Measurements from ENCODE around the gene IKZF4. TPM values are rescaled to one million over a fixed set of nuclear protein-coding genes. Genes with fewer than 3 reads are reported as not detected.

Gene IKZF4
- total RNA-seq, 1 donor from 2014 or later: 2.1 TPM

DNA sequence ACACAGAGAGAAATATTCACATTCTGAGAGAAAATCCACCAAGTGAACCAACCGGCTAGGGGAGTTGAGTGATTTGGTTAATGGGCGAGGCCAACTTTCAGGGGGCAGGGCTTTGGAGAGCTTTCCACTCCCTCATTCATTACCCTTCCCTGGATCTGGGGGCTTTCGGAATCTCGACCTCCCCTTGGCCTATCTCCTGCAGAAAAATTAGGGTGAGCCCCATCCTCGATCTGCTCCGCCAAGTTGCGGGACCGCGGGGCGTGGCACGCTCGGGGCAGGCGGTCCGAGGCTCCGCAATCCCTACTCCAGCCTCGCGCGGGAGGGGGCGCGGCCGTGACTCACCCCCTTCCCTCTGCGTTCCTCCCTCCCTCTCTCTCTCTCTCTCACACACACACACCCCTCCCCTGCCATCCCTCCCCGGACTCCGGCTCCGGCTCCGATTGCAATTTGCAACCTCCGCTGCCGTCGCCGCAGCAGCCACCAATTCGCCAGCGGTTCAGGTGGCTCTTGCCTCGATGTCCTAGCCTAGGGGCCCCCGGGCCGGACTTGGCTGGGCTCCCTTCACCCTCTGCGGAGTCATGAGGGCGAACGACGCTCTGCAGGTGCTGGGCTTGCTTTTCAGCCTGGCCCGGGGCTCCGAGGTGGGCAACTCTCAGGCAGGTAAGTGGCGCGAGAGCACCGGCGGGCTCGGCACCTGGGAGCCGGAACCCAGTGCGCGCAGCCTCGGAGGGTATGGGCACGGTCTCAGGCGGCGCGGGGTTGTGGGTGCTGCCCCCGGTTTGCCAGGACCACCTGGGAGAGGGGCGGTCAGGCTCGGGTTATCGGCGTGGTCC lies 59.1 kb downstream of the IKZF4 start, which contains the start of gene ERBB3:
Gene ERBB3, plus strand, starts transcription at position 443 of the 833 bp plus-strand sequence. Its CDS starts 136 bp downstream, at position 579.
- Mint-ChIP-seq H3K9me3 (peaks cover 6% of the 10 kb centered on the region), H3K4me3 (peak within 1 kb of the TSS; percentile 89), H3K27me3 (ENCODE audit: insufficient read depth, low read depth) (peaks cover 23% of the 10 kb centered on the region), H3K4me1 (peaks cover 8% of the 10 kb centered on the region), H3K36me3 (no peaks in the 10 kb centered on the region), H3K27ac (no peak within 1 kb of the TSS)
- Histone ChIP-seq H2AFZ (replicated peaks) (peak within 1 kb of the TSS; percentile 98), H3K27ac (no peak within 1 kb of the TSS), H3K27me3 (peaks cover 25% of the 10 kb centered on the region), H3K4me1 (peaks cover 16% of the 10 kb centered on the region), H4K20me1 (ENCODE audit: low read depth) (no peaks in the 10 kb centered on the region), H3F3A (ENCODE audit: low read depth) (peaks cover 27% of the 10 kb centered on the region), H3K36me3 (no peaks in the 10 kb centered on the region), H3K4me3 (peak within 1 kb of the TSS; percentile 75), H3K4me2 (peak within 1 kb of the TSS; percentile 98), H3K79me2 (ENCODE audit: low read depth) (no peaks in the 10 kb centered on the region), H3K9ac (no peak within 1 kb of the TSS), H3K9me3 (ENCODE audit: low read depth) (no peaks in the 10 kb centered on the region)
- DNase-seq (ENCODE audit: low spot score): peak; percentile 78
- TF ChIP-seq, protein P1, sequence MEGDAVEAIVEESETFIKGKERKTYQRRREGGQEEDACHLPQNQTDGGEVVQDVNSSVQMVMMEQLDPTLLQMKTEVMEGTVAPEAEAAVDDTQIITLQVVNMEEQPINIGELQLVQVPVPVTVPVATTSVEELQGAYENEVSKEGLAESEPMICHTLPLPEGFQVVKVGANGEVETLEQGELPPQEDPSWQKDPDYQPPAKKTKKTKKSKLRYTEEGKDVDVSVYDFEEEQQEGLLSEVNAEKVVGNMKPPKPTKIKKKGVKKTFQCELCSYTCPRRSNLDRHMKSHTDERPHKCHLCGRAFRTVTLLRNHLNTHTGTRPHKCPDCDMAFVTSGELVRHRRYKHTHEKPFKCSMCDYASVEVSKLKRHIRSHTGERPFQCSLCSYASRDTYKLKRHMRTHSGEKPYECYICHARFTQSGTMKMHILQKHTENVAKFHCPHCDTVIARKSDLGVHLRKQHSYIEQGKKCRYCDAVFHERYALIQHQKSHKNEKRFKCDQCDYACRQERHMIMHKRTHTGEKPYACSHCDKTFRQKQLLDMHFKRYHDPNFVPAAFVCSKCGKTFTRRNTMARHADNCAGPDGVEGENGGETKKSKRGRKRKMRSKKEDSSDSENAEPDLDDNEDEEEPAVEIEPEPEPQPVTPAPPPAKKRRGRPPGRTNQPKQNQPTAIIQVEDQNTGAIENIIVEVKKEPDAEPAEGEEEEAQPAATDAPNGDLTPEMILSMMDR (IDR thresholded peaks at IDR 0.05): no peak
- peak; percentile 25 for TF ChIP-seq EZH2 (IDR thresholded peaks at IDR 0.05)
- TF ChIP-seq EZH2phosphoT487 (IDR thresholded peaks at IDR 0.05): peak; percentile 58

DNA sequence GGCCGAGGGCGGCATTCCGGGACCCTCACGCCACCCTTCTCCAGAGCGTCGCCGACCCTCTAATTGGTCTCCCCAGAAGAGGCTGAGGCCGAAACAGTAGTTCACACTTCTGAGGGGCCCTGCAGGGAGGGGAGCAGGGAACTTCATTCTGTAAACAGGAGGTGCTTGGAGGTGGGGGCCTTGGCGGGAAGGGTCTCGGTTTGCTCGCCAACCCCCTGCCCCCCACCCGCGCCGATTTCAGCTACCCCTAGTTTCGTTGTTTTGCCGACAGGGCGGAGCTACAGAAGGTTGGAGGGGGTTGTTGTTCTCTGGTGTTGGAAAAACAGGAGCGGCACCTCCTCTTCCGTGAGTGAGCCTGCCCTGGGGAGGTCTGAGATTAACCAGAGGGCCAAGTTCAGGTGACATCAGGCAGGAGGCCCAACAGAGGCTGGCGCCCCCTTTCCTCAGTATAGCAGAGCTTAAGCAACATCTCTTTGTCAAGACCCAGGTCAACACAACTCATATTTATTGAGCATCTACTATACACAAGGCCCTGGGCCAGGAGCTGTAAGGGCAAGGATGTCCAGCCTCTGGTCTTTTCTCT lies 59.8 kb downstream of the IKZF4 start:
- peak; percentile 45 for DNase-seq (ENCODE audit: low spot score)
- peaks cover 8% of the 10 kb centered on the region for H3K4me1 Mint-ChIP-seq
- Histone ChIP-seq H3K27me3 (peaks cover 25% of the 10 kb centered on the region), H3K36me3 (no peaks in the 10 kb centered on the region), H3K4me2 (peak overlapping the region; percentile 98), H2AFZ (replicated peaks) (peak overlapping the region; percentile 98), H3F3A (ENCODE audit: low read depth) (peaks cover 27% of the 10 kb centered on the region), H3K4me1 (peaks cover 16% of the 10 kb centered on the region), H4K20me1 (ENCODE audit: low read depth) (no peaks in the 10 kb centered on the region), H3K9me3 (ENCODE audit: low read depth) (no peaks in the 10 kb centered on the region), H3K79me2 (ENCODE audit: low read depth) (no peaks in the 10 kb centered on the region), H3K4me3 (peak overlapping the region; percentile 75), H3K27ac (no peak overlapping the region), H3K9ac (no peak overlapping the region)
- H3K4me3 Mint-ChIP-seq: peak overlapping the region; percentile 89
- no peak overlapping the region for H3K27ac Mint-ChIP-seq
- peaks cover 23% of the 10 kb centered on the region for H3K27me3 Mint-ChIP-seq (ENCODE audit: insufficient read depth, low read depth)
- peaks cover 6% of the 10 kb centered on the region for H3K9me3 Mint-ChIP-seq
- no peak for TF ChIP-seq EZH2phosphoT487 (IDR thresholded peaks at IDR 0.05)
- TF ChIP-seq, protein P1 (IDR thresholded peaks at IDR 0.05): no peak
- no peak for TF ChIP-seq EZH2 (IDR thresholded peaks at IDR 0.05)
- H3K36me3 Mint-ChIP-seq: no peaks in the 10 kb centered on the region

DNA sequence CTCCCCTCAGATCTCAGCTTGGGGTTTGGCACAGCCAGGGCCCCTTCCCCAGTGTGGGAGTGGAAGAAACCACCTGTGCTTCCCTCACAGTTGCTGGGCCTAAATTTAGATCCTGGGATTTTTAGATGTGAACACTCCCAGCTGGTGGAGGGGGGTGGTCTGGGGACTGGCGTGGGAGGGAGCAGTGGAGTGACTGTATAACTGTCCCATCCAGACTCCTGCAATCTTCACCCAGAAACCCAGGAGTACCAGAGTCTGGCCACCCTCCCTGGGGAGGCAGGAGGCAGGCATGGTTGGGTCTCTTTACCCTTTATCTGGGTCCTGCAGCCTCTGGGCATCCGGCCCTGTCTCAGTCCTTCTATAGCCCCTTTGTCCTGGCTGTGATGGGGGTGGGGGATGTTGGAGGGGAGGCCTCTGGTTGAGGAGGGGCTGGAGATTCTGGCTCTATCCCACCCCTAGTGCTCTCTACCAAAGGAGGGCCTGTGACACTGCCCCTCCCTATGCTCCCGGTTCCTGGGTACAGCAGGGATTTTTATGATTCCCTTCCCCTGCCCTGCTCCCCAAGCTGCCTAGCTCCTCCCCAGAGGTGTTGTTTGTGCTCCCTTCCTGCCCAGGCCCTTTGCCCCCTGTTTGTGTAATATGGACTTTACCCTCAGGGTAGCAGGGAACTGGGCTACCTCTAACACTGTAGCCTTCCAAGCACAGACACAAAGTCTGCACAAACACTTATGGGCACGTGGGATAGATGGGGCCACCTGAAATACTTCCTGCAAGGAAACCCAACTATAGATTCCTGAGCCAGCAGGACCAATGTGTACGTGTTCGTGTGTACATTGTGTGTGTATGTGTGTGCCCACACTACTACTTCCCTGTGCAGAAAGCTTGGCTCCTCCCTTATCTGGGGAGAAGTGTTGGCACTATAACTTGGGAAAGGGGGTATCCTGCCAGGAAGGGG lies 60.8 kb downstream of the IKZF4 start:
- TF ChIP-seq EZH2 (IDR thresholded peaks at IDR 0.05): no peak
- TF ChIP-seq, protein P1 (IDR thresholded peaks at IDR 0.05): no peak
- no peak for TF ChIP-seq EZH2phosphoT487 (IDR thresholded peaks at IDR 0.05)
- no peak overlapping the region for H3K27ac ChIP-seq
- H3K36me3 ChIP-seq: no peaks in the 10 kb centered on the region
- no peaks in the 10 kb centered on the region for H3K79me2 ChIP-seq (ENCODE audit: low read depth)
- no peak overlapping the region for H3K4me3 ChIP-seq
- no peak overlapping the region for H2AFZ ChIP-seq (replicated peaks)
- Mint-ChIP-seq H3K27me3 (ENCODE audit: insufficient read depth, low read depth) (peaks cover 23% of the 10 kb centered on the region), H3K36me3 (no peaks in the 10 kb centered on the region), H3K27ac (no peak overlapping the region), H3K4me1 (peaks cover 8% of the 10 kb centered on the region), H3K9me3 (peaks cover 5% of the 10 kb centered on the region), H3K4me3 (peak overlapping the region; percentile 89)
- peaks cover 16% of the 10 kb centered on the region for H3K4me1 ChIP-seq
- peaks cover 27% of the 10 kb centered on the region for H3F3A ChIP-seq (ENCODE audit: low read depth)
- peak; percentile 18 for DNase-seq (ENCODE audit: low spot score)
- H3K9me3 ChIP-seq (ENCODE audit: low read depth): no peaks in the 10 kb centered on the region
- peak overlapping the region; percentile 46 for H3K4me2 ChIP-seq
- no peaks in the 10 kb centered on the region for H4K20me1 ChIP-seq (ENCODE audit: low read depth)
- peaks cover 25% of the 10 kb centered on the region for H3K27me3 ChIP-seq
- no peak overlapping the region for H3K9ac ChIP-seq

Measured in neural progenitor cell (in vitro differentiated cells).